ENCODE measurements around the gene CLEC9A. TPM values are rescaled to one million over a fixed set of nuclear protein-coding genes. Genes with fewer than 3 reads are reported as not detected.

CLEC9A gene
- total RNA-seq, 3 donors from 2014 or later (not counting 1 experiment from before 2014, with no cell fraction given) = 1.9 TPM; not detected in 2

GRCh38 chr12:10069976-10070375 is 39.5 kb downstream of the CLEC9A start:
- no peak overlapping the region for H3K4me3 ChIP-seq (ENCODE audit: low read length)
- no peak overlapping the region for H3K27ac ChIP-seq (ENCODE audit: low read length)
- 18% methylated on average over 3 of the region's 3 CpGs for WGBS (ENCODE audit: insufficient coverage)
- H3K4me1 Mint-ChIP-seq = no peaks in the 10 kb centered on the region
- no peaks in the 10 kb centered on the region for H3K36me3 Mint-ChIP-seq
- H3K27ac Mint-ChIP-seq = no peak overlapping the region
- H3K27me3 Mint-ChIP-seq (ENCODE audit: low read depth in 2 of 2) = peaks cover 13 to 25% of the 10 kb centered on the region in 2 donors
- TF ChIP-seq CTCF (IDR thresholded peaks at IDR 0.05) = no peak
- no peaks in the 10 kb centered on the region for H3K4me1 ChIP-seq (ENCODE audit: control insufficient read depth, insufficient read depth, low read length)
- no peaks in the 10 kb centered on the region for H3K9me3 ChIP-seq (ENCODE audit: control insufficient read depth, insufficient read depth, low read length)
- DNase-seq (no peak), ATAC-seq (no peak)
- no peaks in the 10 kb centered on the region for H3K9me3 Mint-ChIP-seq
- H3K27me3 ChIP-seq (ENCODE audit: control insufficient read depth, insufficient read depth, low read length) = no peaks in the 10 kb centered on the region
- no peaks in the 10 kb centered on the region for H3K36me3 ChIP-seq (ENCODE audit: control insufficient read depth, insufficient read depth, low read length)
- intact Hi-C loops (cut with micrococcal nuclease) = no loop called here
- no peak overlapping the region for H3K4me3 Mint-ChIP-seq

- no peak for ATAC-seq
- Histone ChIP-seq H3K4me1 (ENCODE audit: control insufficient read depth, insufficient read depth, low read length) (no peaks in the 10 kb centered on the region), H3K27ac (ENCODE audit: low read length) (no peak overlapping the region), H3K36me3 (ENCODE audit: control insufficient read depth, insufficient read depth, low read length) (no peaks in the 10 kb centered on the region), H3K9me3 (ENCODE audit: control insufficient read depth, insufficient read depth, low read length) (no peaks in the 10 kb centered on the region), H3K27me3 (ENCODE audit: control insufficient read depth, insufficient read depth, low read length) (no peaks in the 10 kb centered on the region), H3K4me3 (ENCODE audit: low read length) (no peak overlapping the region)
- Mint-ChIP-seq H3K27me3 (ENCODE audit: low read depth in 2 of 2) (peaks cover 13 to 27% of the 10 kb centered on the region in 2 donors), H3K4me3 (no peak overlapping the region), H3K36me3 (no peaks in the 10 kb centered on the region), H3K27ac (no peak overlapping the region), H3K9me3 (no peaks in the 10 kb centered on the region), H3K4me1 (no peaks in the 10 kb centered on the region)
- intact Hi-C loops (cut with micrococcal nuclease) = no loop called here
- DNase-seq = no peak
- WGBS (ENCODE audit: insufficient coverage) = 87% methylated on average over 4 of the region's 4 CpGs
- no peak for TF ChIP-seq CTCF (IDR thresholded peaks at IDR 0.05)
Observed at GRCh38 chr12:10070380-10070779, 39.9 kb downstream of the CLEC9A start.

- H3K36me3 ChIP-seq (ENCODE audit: control insufficient read depth, insufficient read depth, low read length) = no peaks in the 10 kb centered on the region
- Mint-ChIP-seq H3K4me1 (no peaks in the 10 kb centered on the region), H3K27me3 (ENCODE audit: low read depth in 2 of 2) (peaks cover 16 to 30% of the 10 kb centered on the region in 2 donors), H3K9me3 (no peaks in the 10 kb centered on the region), H3K36me3 (no peaks in the 10 kb centered on the region), H3K4me3 (no peak overlapping the region), H3K27ac (no peak overlapping the region)
- no peak overlapping the region for H3K27ac ChIP-seq (ENCODE audit: low read length)
- intact Hi-C loops (cut with micrococcal nuclease) = no loop called here
- H3K4me1 ChIP-seq (ENCODE audit: control insufficient read depth, insufficient read depth, low read length) = no peaks in the 10 kb centered on the region
- no peak overlapping the region for H3K4me3 ChIP-seq (ENCODE audit: low read length)
- WGBS (ENCODE audit: insufficient coverage) = 100% methylated on average over 2 of the region's 2 CpGs
- DNase-seq (no peak), ATAC-seq (no peak)
- H3K27me3 ChIP-seq (ENCODE audit: control insufficient read depth, insufficient read depth, low read length) = no peaks in the 10 kb centered on the region
- no peaks in the 10 kb centered on the region for H3K9me3 ChIP-seq (ENCODE audit: control insufficient read depth, insufficient read depth, low read length)
- no peak for TF ChIP-seq CTCF (IDR thresholded peaks at IDR 0.05)
Observed at GRCh38 chr12:10072131-10072530, 41.6 kb downstream of the CLEC9A start.

GRCh38 chr12:10073261-10073660 is 42.8 kb downstream of the CLEC9A start:
- no peaks in the 10 kb centered on the region for H3K27me3 ChIP-seq (ENCODE audit: control insufficient read depth, insufficient read depth, low read length)
- Mint-ChIP-seq H3K4me3 (no peak overlapping the region), H3K4me1 (no peaks in the 10 kb centered on the region), H3K36me3 (no peaks in the 10 kb centered on the region), H3K27me3 (ENCODE audit: low read depth in 2 of 2) (peaks cover 19 to 32% of the 10 kb centered on the region in 2 donors), H3K27ac (no peak overlapping the region), H3K9me3 (no peaks in the 10 kb centered on the region)
- no peaks in the 10 kb centered on the region for H3K4me1 ChIP-seq (ENCODE audit: control insufficient read depth, insufficient read depth, low read length)
- no peaks in the 10 kb centered on the region for H3K9me3 ChIP-seq (ENCODE audit: control insufficient read depth, insufficient read depth, low read length)
- DNase-seq (no peak), ATAC-seq (no peak)
- WGBS (ENCODE audit: insufficient coverage) = 93% methylated on average over 5 of the region's 5 CpGs
- H3K36me3 ChIP-seq (ENCODE audit: control insufficient read depth, insufficient read depth, low read length) = no peaks in the 10 kb centered on the region
- H3K4me3 ChIP-seq (ENCODE audit: low read length) = no peak overlapping the region
- intact Hi-C loops (cut with micrococcal nuclease) = no loop called here
- TF ChIP-seq CTCF (IDR thresholded peaks at IDR 0.05) = no peak
- H3K27ac ChIP-seq (ENCODE audit: low read length) = no peak overlapping the region

Data from natural killer cell (primary cell).